Measurements from ENCODE around the gene GOLGA6L9.
"Not testable (repeated sequence)": the region's sequence is repeated elsewhere in the genome, so short reads cannot be mapped to it uniquely, and the experiment has no call there.

DNA sequence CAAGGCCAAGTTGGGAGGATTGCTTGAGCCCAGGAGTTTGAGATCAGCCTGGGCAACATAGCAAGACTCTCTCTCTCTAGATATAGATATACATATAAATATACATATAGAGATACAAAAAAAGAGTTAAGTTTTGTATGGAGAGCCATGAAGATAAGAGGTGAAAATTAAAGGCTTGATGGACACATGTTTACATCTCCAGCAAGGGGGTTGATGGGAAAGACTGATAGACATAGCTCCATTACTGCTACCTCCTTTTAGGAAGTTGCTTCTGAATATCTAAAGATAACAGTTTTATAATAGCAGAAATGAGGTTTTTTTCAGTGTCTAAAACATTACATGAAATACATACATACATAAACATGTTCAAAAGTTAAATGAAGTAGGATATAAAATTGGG is 42.4 kb upstream of the GOLGA6L9 start:
- TF ChIP-seq POLR2AphosphoS5, POLR2A (IDR thresholded peaks at IDR 0.05; ENCODE audit: low read depth, low read length): not testable (repeated sequence)

Measured in GM12892 (cell line).